Measurements from ENCODE around the gene TNFRSF14. TPM values are rescaled to one million over a fixed set of nuclear protein-coding genes. Genes with fewer than 3 reads are reported as not detected.

Gene TNFRSF14
- total and polyA plus RNA-seq, 9 of the 15 experiments (the other 6 are each of a cell fraction or from before 2014, with no cell fraction given): 0.11 to 2.3 (median 0.68) TPM; not detected in 2

GRCh38 chr1:2603521-2604155 lies 47.5 kb downstream of the TNFRSF14 start:
- ChIA-PET POLR2A (no interaction called here), CTCF (ENCODE audit: low intra/inter-chr PET ratio) (no interaction called here)
- Histone ChIP-seq H3K79me2 (ENCODE audit: control insufficient read depth, insufficient read depth, low read length) (no peaks in the 10 kb centered on the region), H3K4me1 (replicated peaks in 1 of 2; ENCODE audit: control insufficient read depth in 2 of 2, insufficient read depth in 2 of 2, low read length in 2 of 2) (peaks cover 0 to 26% of the 10 kb centered on the region in 2 experiments; a peak in 2 of 5 replicates), H4K20me1 (replicated peaks; ENCODE audit: control insufficient read depth, insufficient read depth, low read length) (0 out of 2 replicates have a peak, but pooled peaks cover 9% of the 10 kb centered on the region), H3K27me3 (ENCODE audit: control insufficient read depth in 2 of 2, insufficient read depth in 2 of 2, low read length in 2 of 2) (peaks cover 30 to 46% of the 10 kb centered on the region in 2 experiments), H3K4me3 (no peak overlapping the region), H3K9me3 (replicated peaks; ENCODE audit: control insufficient read depth, insufficient read depth, low read depth, low read length) (no peaks in the 10 kb centered on the region), H2AFZ (ENCODE audit: low read depth, low read length) (no peak overlapping the region), H3K27ac (ENCODE audit: extremely low read depth, low read depth, low read length) (no peak overlapping the region), H3K9me1 (ENCODE audit: control insufficient read depth, insufficient read depth, low read length) (no peaks in the 10 kb centered on the region), H3K4me2 (ENCODE audit: insufficient read depth, low read length) (no peak overlapping the region), H3K9ac (ENCODE audit: insufficient read depth in 1 of 2, low read depth in 2 of 2, low read length in 2 of 2) (no peak overlapping the region), H3K36me3 (ENCODE audit: control insufficient read depth, insufficient read depth, low read length) (no peaks in the 10 kb centered on the region)
- TF ChIP-seq LEF1 (IDR thresholded peaks at IDR 0.05) (no peak), ZNF778 (CRISPR knock-in tag; IDR thresholded peaks at IDR 0.05) (no peak), RNF2 (IDR thresholded peaks at IDR 0.05) (no peak), ZNF551 (CRISPR knock-in tag; IDR thresholded peaks at IDR 0.05) (no peak), ZZZ3 (IDR thresholded peaks at IDR 0.05) (no peak), MAFG (tag; conservative IDR thresholded peaks at IDR 0.05) (no peak)
- 3% methylated on average over 18 of the region's 25 CpGs for WGBS (ENCODE audit: insufficient coverage, low coverage, missing lambda C conversion rate)
- DNase-seq (ENCODE audit: extremely low read depth in 1 of 4, low spot score in 3 of 4): no peak
- no peak for ATAC-seq
- FAIRE-seq: no peak
- no TSS peak for BruUV-seq (replicated peaks)
- intact Hi-C loops (cut with micrococcal nuclease) (no loop called here), in situ Hi-C loops (cut with MboI) (no loop called here)
